ENCODE results near the gene RPS6KA5. TPM values are rescaled to one million over a fixed set of nuclear protein-coding genes. Genes with fewer than 3 reads are reported as not detected.

RPS6KA5 gene
- total and polyA plus RNA-seq, 9 of the 15 experiments (the other 6 are each of a cell fraction or from before 2014, with no cell fraction given), result 0.88 to 7.7 (median 4.7) TPM

DNA sequence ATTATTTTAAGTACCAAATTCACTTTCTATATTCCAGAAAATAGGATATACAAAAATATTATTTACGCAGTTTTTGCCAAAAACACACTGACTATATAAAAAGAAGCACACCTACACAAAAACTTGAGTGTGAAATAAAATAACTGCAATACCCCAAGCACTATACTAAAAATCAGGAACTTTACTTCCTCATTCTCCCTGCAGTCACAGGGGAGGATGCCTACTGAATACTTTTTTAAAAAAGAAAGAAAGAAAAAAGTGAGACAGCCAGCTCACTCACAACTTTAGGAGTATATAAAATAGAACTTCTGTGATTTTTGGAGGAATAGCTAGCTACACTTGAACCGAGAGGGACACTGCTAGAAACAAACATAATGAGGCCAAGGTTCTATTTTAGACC, 12.2 kb downstream of the RPS6KA5 start:
- Histone ChIP-seq H3K4me1 (replicated peaks in 1 of 2; ENCODE audit: control insufficient read depth in 2 of 2, insufficient read depth in 2 of 2, low read length in 2 of 2) (peaks cover 0 to 3% of the 10 kb centered on the region in 2 experiments; a peak in 2 of 5 replicates), H3K9me1 (ENCODE audit: control insufficient read depth, insufficient read depth, low read length) (no peaks in the 10 kb centered on the region), H3K4me3 (no peak overlapping the region), H4K20me1 (replicated peaks; ENCODE audit: control insufficient read depth, insufficient read depth, low read length) (no peaks in the 10 kb centered on the region), H3K79me2 (ENCODE audit: control insufficient read depth, insufficient read depth, low read length) (peaks cover 6% of the 10 kb centered on the region; the same call in 1 of the 3 replicates), H3K27me3 (ENCODE audit: control insufficient read depth in 2 of 2, insufficient read depth in 2 of 2, low read length in 2 of 2) (no peaks in the 10 kb centered on the region), H3K4me2 (ENCODE audit: insufficient read depth, low read length) (no peak overlapping the region), H3K9ac (ENCODE audit: insufficient read depth in 1 of 2, low read depth in 2 of 2, low read length in 2 of 2) (no peak overlapping the region), H3K36me3 (ENCODE audit: control insufficient read depth, insufficient read depth, low read length) (no peaks in the 10 kb centered on the region), H3K9me3 (replicated peaks; ENCODE audit: control insufficient read depth, insufficient read depth, low read depth, low read length) (no peaks in the 10 kb centered on the region), H3K27ac (ENCODE audit: extremely low read depth, low read depth, low read length) (no peak overlapping the region), H2AFZ (ENCODE audit: low read depth, low read length) (no peak overlapping the region)
- FAIRE-seq (no peak), ATAC-seq (no peak), DNase-seq (ENCODE audit: extremely low read depth in 1 of 4, low spot score in 3 of 4) (no peak)
- 64% methylated on average over 2 of the region's 2 CpGs for WGBS (ENCODE audit: insufficient coverage, low coverage, missing lambda C conversion rate)
- intact Hi-C loops (cut with micrococcal nuclease) (no loop called here), in situ Hi-C loops (cut with MboI) (no loop called here)
- TF ChIP-seq CEBPB (tag; IDR thresholded peaks at IDR 0.05), result no peak
- no peak for TF ChIP-seq ZNF696 (CRISPR knock-in tag; conservative IDR thresholded peaks at IDR 0.05)
- no peak for TF ChIP-seq TAF7 (tag; IDR thresholded peaks at IDR 0.05)
- no peak for TF ChIP-seq DLX4 (CRISPR knock-in tag; IDR thresholded peaks at IDR 0.05)
- no peak for TF ChIP-seq RNF2 (IDR thresholded peaks at IDR 0.05)
- TF ChIP-seq, protein P1, sequence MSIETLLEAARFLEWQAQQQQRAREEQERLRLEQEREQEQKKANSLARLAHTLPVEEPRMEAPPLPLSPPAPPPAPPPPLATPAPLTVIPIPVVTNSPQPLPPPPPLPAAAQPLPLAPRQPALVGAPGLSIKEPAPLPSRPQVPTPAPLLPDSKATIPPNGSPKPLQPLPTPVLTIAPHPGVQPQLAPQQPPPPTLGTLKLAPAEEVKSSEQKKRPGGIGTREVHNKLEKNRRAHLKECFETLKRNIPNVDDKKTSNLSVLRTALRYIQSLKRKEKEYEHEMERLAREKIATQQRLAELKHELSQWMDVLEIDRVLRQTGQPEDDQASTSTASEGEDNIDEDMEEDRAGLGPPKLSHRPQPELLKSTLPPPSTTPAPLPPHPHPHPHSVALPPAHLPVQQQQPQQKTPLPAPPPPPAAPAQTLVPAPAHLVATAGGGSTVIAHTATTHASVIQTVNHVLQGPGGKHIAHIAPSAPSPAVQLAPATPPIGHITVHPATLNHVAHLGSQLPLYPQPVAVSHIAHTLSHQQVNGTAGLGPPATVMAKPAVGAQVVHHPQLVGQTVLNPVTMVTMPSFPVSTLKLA (conservative IDR thresholded peaks at IDR 0.05), result no peak
- TF ChIP-seq, protein P2, sequence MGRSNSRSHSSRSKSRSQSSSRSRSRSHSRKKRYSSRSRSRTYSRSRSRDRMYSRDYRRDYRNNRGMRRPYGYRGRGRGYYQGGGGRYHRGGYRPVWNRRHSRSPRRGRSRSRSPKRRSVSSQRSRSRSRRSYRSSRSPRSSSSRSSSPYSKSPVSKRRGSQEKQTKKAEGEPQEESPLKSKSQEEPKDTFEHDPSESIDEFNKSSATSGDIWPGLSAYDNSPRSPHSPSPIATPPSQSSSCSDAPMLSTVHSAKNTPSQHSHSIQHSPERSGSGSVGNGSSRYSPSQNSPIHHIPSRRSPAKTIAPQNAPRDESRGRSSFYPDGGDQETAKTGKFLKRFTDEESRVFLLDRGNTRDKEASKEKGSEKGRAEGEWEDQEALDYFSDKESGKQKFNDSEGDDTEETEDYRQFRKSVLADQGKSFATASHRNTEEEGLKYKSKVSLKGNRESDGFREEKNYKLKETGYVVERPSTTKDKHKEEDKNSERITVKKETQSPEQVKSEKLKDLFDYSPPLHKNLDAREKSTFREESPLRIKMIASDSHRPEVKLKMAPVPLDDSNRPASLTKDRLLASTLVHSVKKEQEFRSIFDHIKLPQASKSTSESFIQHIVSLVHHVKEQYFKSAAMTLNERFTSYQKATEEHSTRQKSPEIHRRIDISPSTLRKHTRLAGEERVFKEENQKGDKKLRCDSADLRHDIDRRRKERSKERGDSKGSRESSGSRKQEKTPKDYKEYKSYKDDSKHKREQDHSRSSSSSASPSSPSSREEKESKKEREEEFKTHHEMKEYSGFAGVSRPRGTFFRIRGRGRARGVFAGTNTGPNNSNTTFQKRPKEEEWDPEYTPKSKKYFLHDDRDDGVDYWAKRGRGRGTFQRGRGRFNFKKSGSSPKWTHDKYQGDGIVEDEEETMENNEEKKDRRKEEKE (IDR thresholded peaks at IDR 0.05; ENCODE audit: borderline replicate concordance in 1 of 2, control insufficient read depth in 1 of 2, low read depth in 2 of 2, low read length in 1 of 2), result no peak
- TF ChIP-seq POLR3A (IDR thresholded peaks at IDR 0.05; ENCODE audit: borderline replicate concordance, extremely low read depth, insufficient read depth, insufficient read length), result no peak
- no peak for TF ChIP-seq XRCC3 (IDR thresholded peaks at IDR 0.05)
- TF ChIP-seq PHF20 (IDR thresholded peaks at IDR 0.05; ENCODE audit: partially characterized antibody), result no peak
- no peak for TF ChIP-seq SUPT5H (IDR thresholded peaks at IDR 0.05)
- no peak for TF ChIP-seq TRIM24 (IDR thresholded peaks at IDR 0.05)
- no peak for TF ChIP-seq HMG20A (CRISPR knock-in tag; conservative IDR thresholded peaks at IDR 0.05)
- TF ChIP-seq, protein P3, sequence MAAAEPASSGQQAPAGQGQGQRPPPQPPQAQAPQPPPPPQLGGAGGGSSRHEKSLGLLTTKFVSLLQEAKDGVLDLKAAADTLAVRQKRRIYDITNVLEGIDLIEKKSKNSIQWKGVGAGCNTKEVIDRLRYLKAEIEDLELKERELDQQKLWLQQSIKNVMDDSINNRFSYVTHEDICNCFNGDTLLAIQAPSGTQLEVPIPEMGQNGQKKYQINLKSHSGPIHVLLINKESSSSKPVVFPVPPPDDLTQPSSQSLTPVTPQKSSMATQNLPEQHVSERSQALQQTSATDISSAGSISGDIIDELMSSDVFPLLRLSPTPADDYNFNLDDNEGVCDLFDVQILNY (CRISPR knock-in tag; IDR thresholded peaks at IDR 0.05), result no peak
- CTCF ChIA-PET (ENCODE audit: low intra/inter-chr PET ratio), result no interaction called here
- POLR2A ChIA-PET, result interaction anchor here (1.0 kb wide), 1 partner anchor 10 kb away, joined by 5 read pairs; no protein-coding TSS in a partner anchor
- no TSS peak for BruUV-seq (replicated peaks)
